Measurements from ENCODE around the gene XXYLT1. TPM values are rescaled to one million over a fixed set of nuclear protein-coding genes. Genes with fewer than 3 reads are reported as not detected.

Gene XXYLT1
- total and polyA plus RNA-seq, 2 of the 4 experiments (the other 2 are of a cell fraction) = 14.7 to 18.1 TPM

DNA sequence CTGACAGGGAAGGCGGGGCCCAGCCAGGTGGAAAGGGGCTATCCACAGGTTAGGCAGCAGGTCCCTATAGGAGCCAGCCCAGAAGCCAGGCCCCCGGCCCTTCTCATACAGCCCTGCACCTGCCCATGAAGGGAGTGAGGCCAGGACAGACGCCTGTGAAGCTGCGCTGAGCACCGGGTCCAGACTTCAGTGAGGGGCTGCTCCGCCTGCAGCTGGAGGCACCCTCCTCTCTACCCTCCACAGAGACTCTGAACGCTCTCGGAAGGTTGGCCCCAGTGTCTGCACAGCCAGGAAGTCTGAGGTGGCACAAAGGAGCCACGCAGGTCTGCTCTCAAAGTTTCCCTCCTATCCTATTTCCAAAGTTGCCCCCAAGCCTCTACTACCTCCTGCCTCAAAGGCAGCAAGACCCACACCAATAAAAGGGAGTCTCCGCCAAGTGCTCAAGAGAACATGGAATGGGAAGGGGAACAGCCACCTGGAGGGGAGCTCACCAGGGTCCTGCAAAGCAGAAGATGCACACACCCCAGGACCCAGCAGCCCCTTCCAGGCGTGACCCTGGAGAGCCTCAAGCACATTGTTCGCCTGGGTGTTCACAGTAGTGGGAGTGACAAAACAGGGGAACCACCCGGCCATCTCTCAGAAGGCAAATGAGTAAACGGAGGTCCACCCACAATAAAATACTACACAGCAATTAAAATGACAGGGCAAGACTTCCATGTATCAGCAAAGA is 19.5 kb downstream of the XXYLT1 start:
- Histone ChIP-seq H4K20me1 (ENCODE audit: insufficient read depth, low read length) (peaks cover 10% of the 10 kb centered on the region), H2BK15ac (ENCODE audit: low read depth, low read length) (no peak overlapping the region), H3K4ac (ENCODE audit: low read depth, low read length) (peak overlapping the region; percentile 29; the same call in 1 of the 2 replicates), H3K4me3 (ENCODE audit: insufficient read depth, low read depth, low read length) (no peak overlapping the region), H3K27me3 (ENCODE audit: control insufficient read depth, insufficient read depth, low read length) (no peaks in the 10 kb centered on the region), H3K9me1 (ENCODE audit: insufficient read depth, low read length) (peaks cover 2% of the 10 kb centered on the region; the same call in 1 of the 2 replicates), H3K9me3 (ENCODE audit: control insufficient read depth, insufficient read depth, low read length) (no peaks in the 10 kb centered on the region), H3K23ac (ENCODE audit: low read depth, low read length) (no peak overlapping the region), H2BK20ac (ENCODE audit: low read depth, low read length) (no peak overlapping the region), H3K4me2 (ENCODE audit: low read depth, low read length) (no peak overlapping the region), H3K79me1 (ENCODE audit: low read depth in 1 of 2, low read length in 2 of 2) (peaks cover 8 to 62% of the 10 kb centered on the region in 2 experiments), H2AK9ac (replicated peaks; ENCODE audit: low read depth, low read length, poor library complexity) (no peak overlapping the region), H3K9ac (ENCODE audit: low read depth, low read length) (no peak overlapping the region), H2BK120ac (ENCODE audit: low read depth, low read length) (no peak overlapping the region), H3K14ac (replicated peaks; ENCODE audit: low read depth, low read length) (no peak overlapping the region), H3K36me3 (ENCODE audit: control insufficient read depth, insufficient read depth, low read length) (no peaks in the 10 kb centered on the region; the same call in 1 of the 2 replicates), H2BK5ac (ENCODE audit: low read depth, low read length, poor library complexity, severe bottlenecking) (no peak overlapping the region), H2AK5ac (ENCODE audit: low read depth, low read length) (no peak overlapping the region), H4K5ac (ENCODE audit: low read depth, low read length) (no peak overlapping the region), H3K56ac (ENCODE audit: extremely low read depth, insufficient read depth, low read length) (no peak overlapping the region), H4K91ac (ENCODE audit: insufficient read depth, low read depth, low read length) (no peak overlapping the region), H3K27ac (ENCODE audit: insufficient read depth, low read length) (no peak overlapping the region), H3K18ac (ENCODE audit: low read depth, low read length) (no peak overlapping the region), H4K8ac (ENCODE audit: low read depth in 2 of 2, low read length in 2 of 2) (no peak overlapping the region), H3K4me1 (ENCODE audit: control insufficient read depth, insufficient read depth, low read length) (peaks cover 5% of the 10 kb centered on the region; the same call in 1 of the 2 replicates), H2AFZ (replicated peaks; ENCODE audit: low read length, poor library complexity) (no peak overlapping the region)
- POLR2A ChIA-PET (ENCODE audit: unreplicated experiment) = no interaction called here
- CTCF ChIA-PET = no interaction called here
- DNase-seq = no peak
- ATAC-seq (ENCODE audit: low read depth) = no peak
- 100% methylated on average over 2 of the region's 14 CpGs; no CpG with 5 or more reads in 1 of the 2 experiments for WGBS, 2 experiments (ENCODE audit: extremely low coverage in 2 of 2, insufficient read length in 1 of 2)
- TF ChIP-seq, protein P1, sequence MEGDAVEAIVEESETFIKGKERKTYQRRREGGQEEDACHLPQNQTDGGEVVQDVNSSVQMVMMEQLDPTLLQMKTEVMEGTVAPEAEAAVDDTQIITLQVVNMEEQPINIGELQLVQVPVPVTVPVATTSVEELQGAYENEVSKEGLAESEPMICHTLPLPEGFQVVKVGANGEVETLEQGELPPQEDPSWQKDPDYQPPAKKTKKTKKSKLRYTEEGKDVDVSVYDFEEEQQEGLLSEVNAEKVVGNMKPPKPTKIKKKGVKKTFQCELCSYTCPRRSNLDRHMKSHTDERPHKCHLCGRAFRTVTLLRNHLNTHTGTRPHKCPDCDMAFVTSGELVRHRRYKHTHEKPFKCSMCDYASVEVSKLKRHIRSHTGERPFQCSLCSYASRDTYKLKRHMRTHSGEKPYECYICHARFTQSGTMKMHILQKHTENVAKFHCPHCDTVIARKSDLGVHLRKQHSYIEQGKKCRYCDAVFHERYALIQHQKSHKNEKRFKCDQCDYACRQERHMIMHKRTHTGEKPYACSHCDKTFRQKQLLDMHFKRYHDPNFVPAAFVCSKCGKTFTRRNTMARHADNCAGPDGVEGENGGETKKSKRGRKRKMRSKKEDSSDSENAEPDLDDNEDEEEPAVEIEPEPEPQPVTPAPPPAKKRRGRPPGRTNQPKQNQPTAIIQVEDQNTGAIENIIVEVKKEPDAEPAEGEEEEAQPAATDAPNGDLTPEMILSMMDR (conservative IDR thresholded peaks at IDR 0.05; ENCODE audit: low read depth, low read length) = no peak
- TF ChIP-seq CEBPB (IDR thresholded peaks at IDR 0.05; ENCODE audit: low read depth, low read length) (no peak), RFX5 (IDR thresholded peaks at IDR 0.05; ENCODE audit: low read depth, low read length) (no peak), MAFK (IDR thresholded peaks at IDR 0.05; ENCODE audit: low read depth, low read length) (no peak), MAZ (IDR thresholded peaks at IDR 0.05; ENCODE audit: borderline replicate concordance, low read depth, low read length) (no peak), POLR2A (IDR thresholded peaks at IDR 0.05; ENCODE audit: low read depth, low read length) (no peak), SMC3 (IDR thresholded peaks at IDR 0.05; ENCODE audit: low read depth, low read length) (no peak), RCOR1 (IDR thresholded peaks at IDR 0.05; ENCODE audit: insufficient replicate concordance, low read length) (no peak), RAD21 (IDR thresholded peaks at IDR 0.05; ENCODE audit: low read length) (no peak), BHLHE40 (IDR thresholded peaks at IDR 0.05; ENCODE audit: low read depth, low read length) (no peak), NFE2L2 (IDR thresholded peaks at IDR 0.05; ENCODE audit: low read depth, low read length) (no peak), FOS (IDR thresholded peaks at IDR 0.05; ENCODE audit: low read depth, low read length) (no peak)
- TF ChIP-seq, protein P2, sequence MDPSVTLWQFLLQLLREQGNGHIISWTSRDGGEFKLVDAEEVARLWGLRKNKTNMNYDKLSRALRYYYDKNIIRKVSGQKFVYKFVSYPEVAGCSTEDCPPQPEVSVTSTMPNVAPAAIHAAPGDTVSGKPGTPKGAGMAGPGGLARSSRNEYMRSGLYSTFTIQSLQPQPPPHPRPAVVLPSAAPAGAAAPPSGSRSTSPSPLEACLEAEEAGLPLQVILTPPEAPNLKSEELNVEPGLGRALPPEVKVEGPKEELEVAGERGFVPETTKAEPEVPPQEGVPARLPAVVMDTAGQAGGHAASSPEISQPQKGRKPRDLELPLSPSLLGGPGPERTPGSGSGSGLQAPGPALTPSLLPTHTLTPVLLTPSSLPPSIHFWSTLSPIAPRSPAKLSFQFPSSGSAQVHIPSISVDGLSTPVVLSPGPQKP (IDR thresholded peaks at IDR 0.05; ENCODE audit: borderline replicate concordance, low read depth, low read length) = no peak
- TF ChIP-seq, protein P3, sequence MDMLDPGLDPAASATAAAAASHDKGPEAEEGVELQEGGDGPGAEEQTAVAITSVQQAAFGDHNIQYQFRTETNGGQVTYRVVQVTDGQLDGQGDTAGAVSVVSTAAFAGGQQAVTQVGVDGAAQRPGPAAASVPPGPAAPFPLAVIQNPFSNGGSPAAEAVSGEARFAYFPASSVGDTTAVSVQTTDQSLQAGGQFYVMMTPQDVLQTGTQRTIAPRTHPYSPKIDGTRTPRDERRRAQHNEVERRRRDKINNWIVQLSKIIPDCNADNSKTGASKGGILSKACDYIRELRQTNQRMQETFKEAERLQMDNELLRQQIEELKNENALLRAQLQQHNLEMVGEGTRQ (IDR thresholded peaks at IDR 0.05; ENCODE audit: low read depth, low read length) = no peak
- in situ Hi-C loops (cut with MboI; ENCODE audit: low sequenced_read_pairs) = loop anchor here (10.0 kb wide), 1 partner anchor 137 kb away; no protein-coding TSS in a partner anchor
- dilution Hi-C loops (cut with HindIII; ENCODE audit: low sequenced_read_pairs, unreplicated experiment) = no loop called here
- BruUV-seq (replicated peaks) = no TSS peak
- intact Hi-C loops (cut with micrococcal nuclease) = loop anchor here (10.0 kb wide), 1 partner anchor 97 kb away; no protein-coding TSS in a partner anchor

All from IMR-90 (cell line).